Liver (tissue), 3 donors: Measurements from ENCODE around the gene CNRIP1.

ENCODE experiments used
- MAX ChIP-seq: IDR thresholded peaks from 2 replicates; pipeline ENCODE4 v1.6.1; 2016; ENCODE audit warnings: antibody characterized with exemption
- RAD21 ChIP-seq, 2 donors: IDR thresholded peaks; 2 replicates each; pipeline ENCODE4 v1.6.1; 2016; ENCODE audit warnings: antibody characterized with exemption in 2 of 2, mild to moderate bottlenecking in 2 of 2
- TF ChIP-seq, protein P1 (sequence below): fragments of 150-350 bp; IDR thresholded peaks from 2 replicates; pipeline ENCODE4 v1.5.1; 2017; ENCODE audit warnings: improper control_type of control experiment, low read depth, low read length; ENCODE audit not compliant: missing input control
- donor health status: healthy.
- donor health status: healthy.

- TF ChIP-seq, protein P1, sequence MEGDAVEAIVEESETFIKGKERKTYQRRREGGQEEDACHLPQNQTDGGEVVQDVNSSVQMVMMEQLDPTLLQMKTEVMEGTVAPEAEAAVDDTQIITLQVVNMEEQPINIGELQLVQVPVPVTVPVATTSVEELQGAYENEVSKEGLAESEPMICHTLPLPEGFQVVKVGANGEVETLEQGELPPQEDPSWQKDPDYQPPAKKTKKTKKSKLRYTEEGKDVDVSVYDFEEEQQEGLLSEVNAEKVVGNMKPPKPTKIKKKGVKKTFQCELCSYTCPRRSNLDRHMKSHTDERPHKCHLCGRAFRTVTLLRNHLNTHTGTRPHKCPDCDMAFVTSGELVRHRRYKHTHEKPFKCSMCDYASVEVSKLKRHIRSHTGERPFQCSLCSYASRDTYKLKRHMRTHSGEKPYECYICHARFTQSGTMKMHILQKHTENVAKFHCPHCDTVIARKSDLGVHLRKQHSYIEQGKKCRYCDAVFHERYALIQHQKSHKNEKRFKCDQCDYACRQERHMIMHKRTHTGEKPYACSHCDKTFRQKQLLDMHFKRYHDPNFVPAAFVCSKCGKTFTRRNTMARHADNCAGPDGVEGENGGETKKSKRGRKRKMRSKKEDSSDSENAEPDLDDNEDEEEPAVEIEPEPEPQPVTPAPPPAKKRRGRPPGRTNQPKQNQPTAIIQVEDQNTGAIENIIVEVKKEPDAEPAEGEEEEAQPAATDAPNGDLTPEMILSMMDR, result no peak
- TF ChIP-seq MAX (no peak), RAD21 (IDR thresholded peaks at IDR 0.05) (no peak)
Measured at GRCh38 chr2:68369337-68369734, 49.6 kb upstream of the CNRIP1 start.
